Upper lobe of right lung (tissue), 1 donor: ENCODE measurements around the gene C3orf70. TPM values are rescaled to one million over a fixed set of nuclear protein-coding genes. Genes with fewer than 3 reads are reported as not detected.

Experiments used
- ATAC-seq: fragments of 200-7000 bp; cut with Tn5 transposase; one replicate; pipeline ENCODE4 v1.9.1; 2020; ENCODE audit warnings: mild to moderate bottlenecking, moderate library complexity
- DNase-seq: peaks from one replicate; pipeline ENCODE4 v3.0.0-alpha.2; 2020
- H3K27ac ChIP-seq: fragments of 200-600 bp; one replicate; pipeline ENCODE4 v1.8.0; 2022
- H3K27me3 ChIP-seq: fragments of 200-600 bp; one replicate; pipeline ENCODE4 v1.8.0; 2022; ENCODE audit warnings: mild to moderate bottlenecking
- H3K36me3 ChIP-seq: fragments of 200-600 bp; one replicate; pipeline ENCODE4 v1.8.0; 2022
- H3K4me1 ChIP-seq: fragments of 200-600 bp; one replicate; pipeline ENCODE4 v1.8.0; 2022
- H3K4me3 ChIP-seq: fragments of 200-600 bp; one replicate; pipeline ENCODE4 v1.8.0; 2022; ENCODE audit warnings: mild to moderate bottlenecking
- H3K9me3 ChIP-seq: fragments of 200-600 bp; one replicate; pipeline ENCODE4 v1.8.0; 2022
- CTCF ChIP-seq: fragments of 200-600 bp; IDR thresholded peaks from one replicate; pipeline ENCODE4 v1.8.0; 2022; ENCODE audit warnings: antibody characterized with exemption
- intact Hi-C: fragments of 100-400 bp; cut with DNase I; formaldehyde crosslinking; loops from one replicate; pipeline ENCODE4 v1.11.0; 2022
- total RNA-seq: library from RNA; stranded (reverse); fragmentation: NEBNext Ultra II Directional; extraction: Animal tissue kit (Norgen Biotek cat#: 25700); gene quantifications from one replicate; pipeline ENCODE4 v1.2.1, GENCODE V29; 2021
- donor health status: DM: no; HTN: yes; CAD: no; lungs with severe emphysema.

C3orf70 gene
- total RNA-seq, 1 donor from 2014 or later: 4.1 TPM

- no peaks in the 10 kb centered on the region for H3K36me3 ChIP-seq
- no peaks in the 10 kb centered on the region for H3K27me3 ChIP-seq
- H3K9me3 ChIP-seq: no peaks in the 10 kb centered on the region
- TF ChIP-seq CTCF: no peak
- no peak overlapping the region for H3K4me3 ChIP-seq
- no peak overlapping the region for H3K27ac ChIP-seq
- ATAC-seq (no peak), DNase-seq (no peak)
- no peaks in the 10 kb centered on the region for H3K4me1 ChIP-seq
- intact Hi-C loops: no loop called here
These were observed 19.5 kb upstream of the C3orf70 start for GRCh38 chr3:185172086-185173049.

- Histone ChIP-seq H3K36me3 (no peaks in the 10 kb centered on the region), H3K9me3 (no peaks in the 10 kb centered on the region), H3K27me3 (no peaks in the 10 kb centered on the region), H3K27ac (no peak overlapping the region), H3K4me1 (no peaks in the 10 kb centered on the region), H3K4me3 (no peak overlapping the region)
- no peak for DNase-seq
- intact Hi-C loops: no loop called here
- TF ChIP-seq CTCF: no peak
- no peak for ATAC-seq
These were observed 11.8 kb upstream of the C3orf70 start for GRCh38 chr3:185164428-185165217.

- ATAC-seq (peak; percentile 42), DNase-seq (no peak)
- H3K36me3 ChIP-seq: no peaks in the 10 kb centered on the region
- intact Hi-C loops: no loop called here
- no peaks in the 10 kb centered on the region for H3K9me3 ChIP-seq
- no peaks in the 10 kb centered on the region for H3K4me1 ChIP-seq
- H3K4me3 ChIP-seq: no peak overlapping the region
- H3K27me3 ChIP-seq: no peaks in the 10 kb centered on the region
- no peak overlapping the region for H3K27ac ChIP-seq
- no peak for TF ChIP-seq CTCF
These were observed 9.8 kb upstream of the C3orf70 start for GRCh38 chr3:185162634-185163033.

GRCh38 chr3:185161761-185162160 is 8.9 kb upstream of the C3orf70 start:
- Histone ChIP-seq H3K4me1 (no peaks in the 10 kb centered on the region), H3K27ac (no peak overlapping the region), H3K27me3 (no peaks in the 10 kb centered on the region), H3K4me3 (no peak overlapping the region), H3K36me3 (no peaks in the 10 kb centered on the region), H3K9me3 (no peaks in the 10 kb centered on the region)
- ATAC-seq (no peak), DNase-seq (no peak)
- intact Hi-C loops: no loop called here
- TF ChIP-seq CTCF: no peak

- H3K27ac ChIP-seq: no peak overlapping the region
- DNase-seq (no peak), ATAC-seq (no peak)
- peaks cover 2% of the 10 kb centered on the region for H3K4me1 ChIP-seq
- H3K36me3 ChIP-seq: no peaks in the 10 kb centered on the region
- no peak overlapping the region for H3K4me3 ChIP-seq
- H3K27me3 ChIP-seq: peaks cover 1% of the 10 kb centered on the region
- intact Hi-C loops: no loop called here
- no peak for TF ChIP-seq CTCF
- H3K9me3 ChIP-seq: no peaks in the 10 kb centered on the region
These were observed 4.5 kb upstream of the C3orf70 start for GRCh38 chr3:185157347-185157746.
